Loucy (cell line): ENCODE results near the gene F7.

ENCODE experiments used
- H2AFZ ChIP-seq: fragments of 200-600 bp; sonication (generic); 2 replicates; pipeline ENCODE4 v1.6.0; 2016; ENCODE audit warnings: antibody characterized with exemption, mild to moderate bottlenecking, low read length, moderate library complexity
- H3F3A ChIP-seq: fragments of 200-600 bp; 2 replicates; pipeline ENCODE4 v1.6.0; 2016; ENCODE audit warnings: antibody characterized with exemption, low read depth, mild to moderate bottlenecking
- H3K27me3 ChIP-seq: fragments of 200-600 bp; sonication (generic); 2 replicates; pipeline ENCODE4 v1.6.1; 2014; ENCODE audit warnings: low read length, mild to moderate bottlenecking; ENCODE audit not compliant: insufficient read depth, poor library complexity, severe bottlenecking
- H3K36me3 ChIP-seq: fragments of 200-600 bp; sonication (generic); 2 replicates; pipeline ENCODE4 v1.6.1; 2016; ENCODE audit warnings: low read length; ENCODE audit not compliant: insufficient read depth
- H3K4me1 ChIP-seq: fragments of 200-600 bp; sonication (generic); 2 replicates; pipeline ENCODE4 v1.5.1; 2014; ENCODE audit warnings: low read length, mild to moderate bottlenecking; ENCODE audit not compliant: insufficient read depth, poor library complexity, severe bottlenecking
- H3K4me2 ChIP-seq: fragments of 200-600 bp; sonication (generic); 2 replicates; pipeline ENCODE4 v1.6.0; 2014; ENCODE audit warnings: antibody characterized with exemption, low read length, low read depth, mild to moderate bottlenecking; ENCODE audit not compliant: poor library complexity, severe bottlenecking
- H3K4me3 ChIP-seq: fragments of 200-600 bp; sonication (generic); 2 replicates; pipeline ENCODE4 v1.5.1; 2014; ENCODE audit warnings: low read length, mild to moderate bottlenecking, mixed read lengths; ENCODE audit not compliant: poor library complexity, severe bottlenecking
- H3K79me2 ChIP-seq: fragments of 200-600 bp; sonication (generic); 2 replicates; pipeline ENCODE4 v1.6.1; 2014; ENCODE audit warnings: low read length; ENCODE audit not compliant: insufficient read depth
- H3K9ac ChIP-seq: fragments of 200-600 bp; sonication (generic); 2 replicates; pipeline ENCODE4 v1.6.0; 2014; ENCODE audit warnings: mild to moderate bottlenecking, low read depth, low read length, moderate library complexity; ENCODE audit not compliant: poor library complexity, severe bottlenecking
- H3K9me2 ChIP-seq: fragments of 200-600 bp; sonication (generic); replicated peaks from 2 replicates; pipeline ENCODE4 v1.6.1; 2016; ENCODE audit warnings: low read depth, low read length, mixed read lengths
- H3K9me3 ChIP-seq: fragments of 200-600 bp; sonication (generic); 2 replicates; pipeline ENCODE4 v1.6.1; 2014; ENCODE audit warnings: mild to moderate bottlenecking, antibody characterized with exemption, low read length, low read depth; ENCODE audit not compliant: insufficient read depth
- H4K20me1 ChIP-seq: fragments of 200-600 bp; sonication (generic); 2 replicates; pipeline ENCODE4 v1.6.0; 2014; ENCODE audit warnings: antibody characterized with exemption, low read length, mild to moderate bottlenecking; ENCODE audit not compliant: insufficient read depth, poor library complexity, severe bottlenecking
- CTCF ChIP-seq: fragments of 200-600 bp; sonication (generic); conservative IDR thresholded peaks from 2 replicates; pipeline ENCODE4 v1.5.1; 2014; ENCODE audit warnings: mild to moderate bottlenecking, antibody characterized with exemption, low read length
- EZH2phosphoT487 ChIP-seq: fragments of 200-600 bp; IDR thresholded peaks from 2 replicates; pipeline ENCODE4 v1.6.1; 2018; ENCODE audit warnings: antibody characterized with exemption, mild to moderate bottlenecking, moderate library complexity, borderline replicate concordance

The F7 gene

DNA sequence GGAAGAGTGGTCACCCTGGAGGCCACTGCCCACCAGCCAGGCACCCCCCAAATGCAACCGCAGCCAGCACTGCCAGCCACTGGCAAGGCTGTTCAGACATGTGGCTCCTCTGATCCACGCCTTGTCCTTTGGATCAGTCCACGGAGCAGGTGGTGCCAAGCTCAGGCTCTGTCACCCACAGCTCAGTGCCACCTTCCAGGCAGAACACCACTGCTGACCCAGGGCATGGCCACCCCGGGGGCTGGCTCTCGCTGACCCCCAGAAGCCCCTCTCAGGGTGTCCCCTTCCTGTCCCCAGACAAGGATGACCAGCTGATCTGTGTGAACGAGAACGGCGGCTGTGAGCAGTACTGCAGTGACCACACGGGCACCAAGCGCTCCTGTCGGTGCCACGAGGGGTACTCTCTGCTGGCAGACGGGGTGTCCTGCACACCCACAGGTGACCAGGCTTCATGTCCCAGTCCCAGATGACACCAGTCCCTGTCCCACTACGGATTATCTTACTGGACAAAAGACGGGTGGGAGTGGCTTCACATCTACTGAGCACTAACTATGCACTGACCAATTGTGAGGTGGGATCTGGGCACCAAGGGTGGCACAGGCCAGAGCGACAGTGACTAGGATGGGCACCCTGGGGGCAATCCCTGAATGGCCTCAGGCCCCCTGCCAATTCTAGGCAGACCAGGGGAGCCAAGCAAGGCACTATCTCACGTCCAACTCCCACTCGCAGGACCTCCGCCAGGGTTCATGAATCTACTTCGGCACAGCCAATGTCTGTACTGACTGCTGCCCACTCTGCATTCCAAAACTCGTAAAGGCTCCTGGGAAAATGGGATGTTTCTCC is 10.0 kb downstream of the F7 start:
- Histone ChIP-seq H3K36me3 (no peaks in the 10 kb centered on the region), H4K20me1 (no peaks in the 10 kb centered on the region), H3F3A (no peaks in the 10 kb centered on the region), H3K9ac (no peak overlapping the region), H3K27me3 (no peaks in the 10 kb centered on the region), H3K4me2 (no peak overlapping the region), H3K9me3 (no peaks in the 10 kb centered on the region), H3K9me2 (no peaks in the 10 kb centered on the region), H2AFZ (no peak overlapping the region), H3K4me3 (no peak overlapping the region), H3K4me1 (peaks cover 4% of the 10 kb centered on the region), H3K79me2 (no peaks in the 10 kb centered on the region)
- TF ChIP-seq CTCF, result no peak
- no peak for TF ChIP-seq EZH2phosphoT487

DNA sequence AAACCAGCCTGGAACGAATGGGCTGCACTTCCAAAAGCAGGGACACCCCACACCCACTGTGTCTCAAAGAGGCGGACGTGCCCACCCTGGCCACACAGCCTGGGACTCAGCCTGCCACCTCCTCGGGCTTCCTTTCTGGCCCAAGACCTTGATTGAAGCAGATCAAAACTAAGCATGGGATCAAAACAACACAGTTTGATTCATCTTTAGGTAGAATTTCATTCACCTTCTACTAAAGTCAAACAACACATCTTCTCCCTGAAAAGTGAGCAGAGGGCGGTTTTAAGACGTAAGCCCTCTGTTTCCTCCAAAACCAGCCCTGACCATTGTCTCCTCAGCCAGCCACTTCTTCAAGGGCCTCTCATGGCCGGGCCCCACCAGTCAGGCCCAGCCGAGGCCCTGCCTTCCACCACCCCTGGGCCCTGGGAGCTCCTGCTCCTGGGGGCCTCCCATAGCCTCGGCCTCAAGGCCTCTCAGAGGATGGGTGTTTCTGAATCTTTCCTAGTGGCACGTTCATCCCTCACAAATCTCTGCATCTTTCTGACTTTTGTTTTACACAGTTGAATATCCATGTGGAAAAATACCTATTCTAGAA is 10.7 kb downstream of the F7 start:
- H4K20me1 ChIP-seq, result no peaks in the 10 kb centered on the region
- no peaks in the 10 kb centered on the region for H3K79me2 ChIP-seq
- peaks cover 4% of the 10 kb centered on the region for H3K4me1 ChIP-seq
- no peaks in the 10 kb centered on the region for H3K9me3 ChIP-seq
- no peak overlapping the region for H3K4me3 ChIP-seq
- TF ChIP-seq CTCF (no peak), EZH2phosphoT487 (no peak)
- H3K27me3 ChIP-seq, result no peaks in the 10 kb centered on the region
- H3K9ac ChIP-seq, result no peak overlapping the region
- H2AFZ ChIP-seq, result no peak overlapping the region
- no peaks in the 10 kb centered on the region for H3K36me3 ChIP-seq
- H3K4me2 ChIP-seq, result no peak overlapping the region
- no peaks in the 10 kb centered on the region for H3F3A ChIP-seq
- H3K9me2 ChIP-seq, result no peaks in the 10 kb centered on the region

DNA sequence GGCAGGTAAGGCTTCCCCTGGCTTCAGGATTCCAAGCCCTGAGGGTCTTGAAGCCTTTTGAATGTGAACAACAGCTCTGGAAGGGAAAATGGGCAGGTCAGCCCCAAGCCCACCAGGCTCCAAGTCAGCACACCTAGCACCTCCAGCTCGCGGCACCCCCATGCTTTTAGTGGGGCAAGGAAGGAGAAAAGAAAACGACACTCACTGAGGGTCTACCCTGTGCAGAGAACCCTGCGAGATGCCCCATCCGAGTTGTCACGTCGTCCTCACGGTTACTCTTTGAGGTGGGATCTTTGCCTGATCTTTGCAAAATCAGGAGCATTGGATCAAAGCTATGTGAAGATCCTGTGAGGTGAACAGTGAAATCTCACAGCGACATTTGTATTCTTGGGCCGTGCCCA is 11.3 kb downstream of the F7 start:
- H3K9me3 ChIP-seq, result no peaks in the 10 kb centered on the region
- TF ChIP-seq CTCF (no peak), EZH2phosphoT487 (no peak)
- H3K36me3 ChIP-seq, result no peaks in the 10 kb centered on the region
- no peaks in the 10 kb centered on the region for H3K27me3 ChIP-seq
- H2AFZ ChIP-seq, result no peak overlapping the region
- no peaks in the 10 kb centered on the region for H3K9me2 ChIP-seq
- H4K20me1 ChIP-seq, result no peaks in the 10 kb centered on the region
- H3K4me2 ChIP-seq, result no peak overlapping the region
- no peak overlapping the region for H3K4me3 ChIP-seq
- H3K79me2 ChIP-seq, result no peaks in the 10 kb centered on the region
- H3F3A ChIP-seq, result no peaks in the 10 kb centered on the region
- peaks cover 4% of the 10 kb centered on the region for H3K4me1 ChIP-seq
- H3K9ac ChIP-seq, result no peak overlapping the region
